HCT116 (cell line): ENCODE data around the gene COL4A3. TPM values are rescaled to one million over a fixed set of nuclear protein-coding genes. Genes with fewer than 3 reads are reported as not detected.
A peak's percentile ranks its signal among the peaks of the same experiment; 100 is the strongest.

ENCODE experiments used
- ATAC-seq: fragments of 200-7000 bp; cut with Tn5 transposase; 2 replicates; pipeline ENCODE4 v1.9.1; 2020; ENCODE audit warnings: mild to moderate bottlenecking, moderate library complexity
- BruUV-seq: library from RNA; stranded (reverse); fragments of 400-500 nt; replicated peaks from 2 replicates; lab custom pipeline; 2021; lab: Mats Ljungman, UMichigan
- CTCF ChIA-PET: fragments of 300-600 bp; sonication (Branson Sonifier 250); formaldehyde crosslinking; loops from one replicate; lab custom pipeline; 2021; ENCODE audit warnings: antibody characterized with exemption; lab: Charles Lee
- POLR2A ChIA-PET: fragments of 300-600, 350-600 bp; sonication (Branson Sonifier 250); formaldehyde crosslinking; loops from one replicate; lab custom pipeline; 2021; ENCODE audit warnings: antibody characterized with exemption; lab: Charles Lee
- RAD21 ChIA-PET, 2 experiments: fragments of 300-600 bp; sonication (Branson Sonifier 250); formaldehyde crosslinking; loops; one replicate each; lab custom pipeline; 2023; ENCODE audit warnings: low total read pairs in 2 of 2; ENCODE audit not compliant: uncharacterized antibody in 2 of 2, unreplicated experiment in 2 of 2, low non-redundant PET in 1 of 2; lab: Charles Lee
- DNase-seq: peaks from one replicate; pipeline ENCODE4 v3.0.0-alpha.2; 2010; ENCODE audit warnings: low read depth, low spot score
- H2AFZ ChIP-seq: fragments of 200-600 bp; shearing (Covaris generic), sonication (generic); 2 replicates; pipeline ENCODE4 v1.6.1; 2017; ENCODE audit warnings: low read depth, mixed run types, mixed read lengths, antibody characterized with exemption, low read length; ENCODE audit not compliant: poor library complexity, severe bottlenecking
- H3K27ac ChIP-seq: 2 replicates; pipeline ENCODE4 v1.5.1; 2012; ENCODE audit warnings: low read depth, low read length
- H3K27me3 ChIP-seq: fragments of 200-600 bp; sonication (generic); 2 replicates; pipeline ENCODE4 v1.6.1; 2016; ENCODE audit warnings: mixed run types, low read length, mixed read lengths; ENCODE audit not compliant: insufficient read depth
- H3K36me3 ChIP-seq, 2 experiments: fragments of 200-500 bp in 1 of 2; fragments of 200-600 bp in 1 of 2; sonication (Bioruptor generic) in 1 of 2; sonication (generic) in 1 of 2; 2 replicates each; pipeline versions ENCODE4 v1.5.1 to v1.6.1; 2014 to 2016; ENCODE audit warnings: low read length in 2 of 2, inconsistent platforms in 1 of 2, mixed read lengths in 1 of 2, mixed run types in 1 of 2; ENCODE audit not compliant: insufficient read depth in 2 of 2, control insufficient read depth in 1 of 2
- H3K4me1 ChIP-seq, 2 experiments: fragments of 200-600 bp in 1 of 2; sonication (generic) in 1 of 2; 2 replicates each; pipeline versions ENCODE4 v1.5.1 to v1.6.1; 2012 to 2017; ENCODE audit warnings: low read length in 2 of 2, inconsistent platforms in 1 of 2, mild to moderate bottlenecking in 1 of 2, mixed read lengths in 1 of 2, mixed run types in 1 of 2, moderate library complexity in 1 of 2; ENCODE audit not compliant: insufficient read depth in 2 of 2, control insufficient read depth in 1 of 2
- H3K4me2 ChIP-seq: fragments of 200-600 bp; sonication (generic); 2 replicates; pipeline ENCODE4 v1.6.1; 2017; ENCODE audit warnings: mixed run types, low read length, mixed read lengths
- H3K4me3 ChIP-seq, 2 experiments: fragments of 200-600 bp in 1 of 2; sonication (generic) in 1 of 2; replicated peaks in 1 of 2; 2 replicates each; pipeline ENCODE4 v1.5.1; 2011 to 2016; ENCODE audit warnings: low read length in 2 of 2, control low read depth in 1 of 2, low read depth in 1 of 2, mild to moderate bottlenecking in 1 of 2, mixed read lengths in 1 of 2, mixed run types in 1 of 2
- H3K79me2 ChIP-seq: fragments of 200-600 bp; sonication (generic); 2 replicates; pipeline ENCODE4 v1.6.1; 2017; ENCODE audit warnings: mild to moderate bottlenecking, mixed run types, low read length, moderate library complexity, mixed read lengths; ENCODE audit not compliant: insufficient read depth
- H3K9ac ChIP-seq: fragments of 200-600 bp; sonication (generic); 2 replicates; pipeline ENCODE4 v1.6.1; 2016; ENCODE audit warnings: low read length, mixed read lengths
- H3K9me2 ChIP-seq: fragments of 200-600 bp; sonication (generic), shearing (Covaris generic); 2 replicates; pipeline ENCODE4 v1.6.1; 2017; ENCODE audit warnings: mixed run types, mild to moderate bottlenecking, moderate library complexity; ENCODE audit not compliant: insufficient read depth
- H3K9me3 ChIP-seq, 2 experiments: fragments of 200-500 bp in 1 of 2; fragments of 200-600 bp in 1 of 2; sonication (Bioruptor generic) in 1 of 2; sonication (generic) in 1 of 2; 2 replicates each; pipeline ENCODE4 v1.6.1; 2014 to 2017; ENCODE audit warnings: low read length in 2 of 2, mixed read lengths in 2 of 2, inconsistent platforms in 1 of 2, low read depth in 1 of 2, mild to moderate bottlenecking in 1 of 2, mixed run types in 1 of 2, moderate library complexity in 1 of 2; ENCODE audit not compliant: control insufficient read depth in 1 of 2, insufficient read depth in 1 of 2
- H4K20me1 ChIP-seq: fragments of 200-600 bp; sonication (generic), shearing (Covaris generic); 2 replicates; pipeline ENCODE4 v1.6.1; 2017; ENCODE audit warnings: mixed run types, mild to moderate bottlenecking, moderate library complexity; ENCODE audit not compliant: insufficient read depth
- ATF3 ChIP-seq: IDR thresholded peaks from 2 replicates; pipeline ENCODE4 v1.6.1; 2012
- CBX3 ChIP-seq: IDR thresholded peaks from 2 replicates; pipeline ENCODE4 v1.6.1; 2012; ENCODE audit warnings: low read depth
- CTCF ChIP-seq, 3 experiments: fragments of 200-600 bp in 1 of 3; sonication (generic) in 1 of 3; IDR thresholded peaks in 2 of 3; conservative IDR thresholded peaks in 1 of 3; 2 replicates each; pipeline ENCODE4 v1.5.1; 2012 to 2017; ENCODE audit warnings: low read depth in 2 of 3, low read length in 2 of 3, antibody characterized with exemption in 1 of 3, borderline replicate concordance in 1 of 3, control low read depth in 1 of 3, mild to moderate bottlenecking in 1 of 3, mixed read lengths in 1 of 3, mixed run types in 1 of 3, moderate library complexity in 1 of 3; ENCODE audit not compliant: insufficient read depth in 1 of 3
- EGR1 ChIP-seq: IDR thresholded peaks from 2 replicates; pipeline ENCODE4 v1.6.1; 2012; ENCODE audit warnings: low read depth
- ELF1 ChIP-seq: IDR thresholded peaks from 2 replicates; pipeline ENCODE4 v1.6.1; 2012; ENCODE audit warnings: low read depth, borderline replicate concordance
- EZH2 ChIP-seq: fragments of 200-600 bp; sonication (generic); IDR thresholded peaks from 2 replicates; pipeline ENCODE4 v1.6.1; 2017; ENCODE audit warnings: antibody characterized with exemption, mixed run types
- EZH2phosphoT487 ChIP-seq: fragments of 200-600 bp; IDR thresholded peaks from 2 replicates; pipeline ENCODE4 v1.6.1; 2018; ENCODE audit warnings: antibody characterized with exemption, borderline replicate concordance
- FOSL1 ChIP-seq: IDR thresholded peaks from 2 replicates; pipeline ENCODE4 v1.6.1; 2012; ENCODE audit warnings: low read depth
- JUND ChIP-seq: IDR thresholded peaks from 2 replicates; pipeline ENCODE4 v1.6.1; 2012
- MAX ChIP-seq: IDR thresholded peaks from 2 replicates; pipeline ENCODE4 v1.6.1; 2012
- POLR2AphosphoS5 ChIP-seq: IDR thresholded peaks from 2 replicates; pipeline ENCODE4 v1.6.1; 2011; ENCODE audit warnings: mild to moderate bottlenecking, low read depth, low read length, moderate library complexity
- REST ChIP-seq: IDR thresholded peaks from 2 replicates; pipeline ENCODE4 v1.6.1; 2012; ENCODE audit warnings: low read depth
- SIN3A ChIP-seq: IDR thresholded peaks from 2 replicates; pipeline ENCODE4 v1.6.1; 2012; ENCODE audit warnings: low read depth
- SRF ChIP-seq: IDR thresholded peaks from 2 replicates; pipeline ENCODE4 v1.6.1; 2012; ENCODE audit warnings: low read depth
- YY1 ChIP-seq: IDR thresholded peaks from 2 replicates; pipeline ENCODE4 v1.6.1; 2011; ENCODE audit warnings: low read length, low read depth, moderate library complexity, mild to moderate bottlenecking; ENCODE audit not compliant: insufficient replicate concordance; ENCODE audit errors: extremely low read depth
- ZBTB33 ChIP-seq: IDR thresholded peaks from 2 replicates; pipeline ENCODE4 v1.6.1; 2011; ENCODE audit warnings: mild to moderate bottlenecking, low read length, moderate library complexity; ENCODE audit not compliant: insufficient replicate concordance; ENCODE audit errors: extremely low read depth
- ZFX ChIP-seq: fragments of 450-650 bp; IDR thresholded peaks from 2 replicates; pipeline ENCODE4 v1.6.1; 2017
- ZNF274 ChIP-seq: fragments of 200-500 bp; sonication (Bioruptor generic); IDR thresholded peaks from 2 replicates; pipeline ENCODE4 v1.6.1; 2014; ENCODE audit warnings: mild to moderate bottlenecking, low read depth, low read length, inconsistent platforms
- intact Hi-C: fragments of 100-400 bp; cut with micrococcal nuclease; formaldehyde crosslinking; loops from 2 replicates; pipeline ENCODE4 v1.10.0; 2022
- total RNA-seq: library from RNA; stranded (reverse); gene quantifications from one replicate; pipeline ENCODE4 v1.2.1, GENCODE V29; 2021; ENCODE audit not compliant: unreplicated experiment

COL4A3 gene
- total RNA-seq, 1 experiment from 2014 or later, result 4.9 TPM

- peaks cover 12 to 37% of the 10 kb centered on the region in 2 experiments for H3K4me1 ChIP-seq
- 0 out of 2 replicates have a peak, but pooled peaks cover 3% of the 10 kb centered on the region for H3K9me2 ChIP-seq
- H3K9me3 ChIP-seq, result no peaks in the 10 kb centered on the region
- DNase-seq (no peak), ATAC-seq (no peak)
- intact Hi-C loops, result no loop called here
- no peaks in the 10 kb centered on the region for H3K36me3 ChIP-seq
- H3K27ac ChIP-seq, result no peak overlapping the region
- POLR2A ChIA-PET, result no interaction called here
- H3K4me2 ChIP-seq, result peak overlapping the region; percentile 49
- BruUV-seq, result no TSS peak
- TF ChIP-seq CBX3 (no peak), JUND (no peak), ELF1 (no peak), FOSL1 (no peak), EGR1 (no peak), ZNF274 (no peak), CTCF (IDR thresholded peaks at IDR 0.05 in 2 of 3, conservative IDR thresholded peaks at IDR 0.05 in 1 of 3; ENCODE audit: borderline replicate concordance in 1 of 3, insufficient read depth in 1 of 3, low read depth in 2 of 3, low read length in 2 of 3) (no peak), SRF (no peak), POLR2AphosphoS5 (no peak), ZFX (no peak), EZH2phosphoT487 (no peak), MAX (no peak), ZBTB33 (no peak), SIN3A (no peak), ATF3 (no peak), EZH2 (no peak), REST (no peak), YY1 (no peak)
- CTCF ChIA-PET, result no interaction called here
- no peaks in the 10 kb centered on the region for H3K79me2 ChIP-seq
- H4K20me1 ChIP-seq, result no peaks in the 10 kb centered on the region
- peak overlapping the region in 1 of 2 experiments; percentile 14; a peak in 1 of 4 replicates for H3K4me3 ChIP-seq
- no peaks in the 10 kb centered on the region for H3K27me3 ChIP-seq
- no peak overlapping the region for H3K9ac ChIP-seq
- no peak overlapping the region for H2AFZ ChIP-seq
- RAD21 ChIA-PET, result no interaction called here
These were observed 23.9 kb downstream of the COL4A3 start for GRCh38 chr2:227188292-227188691.
